Fibroblast of lung (primary cell): ENCODE results near the gene ARHGEF40.

Experiments
- CTCF ChIP-seq, 2 donors: IDR thresholded peaks in 1 of 2; conservative IDR thresholded peaks in 1 of 2; 1 replicate in 1 of 2; 2 replicates in 1 of 2; pipeline ENCODE4 v1.5.1; 2011 to 2012; ENCODE audit warnings: low read length in 2 of 2, control low read depth in 1 of 2, inconsistent platforms in 1 of 2, low read depth in 1 of 2, mild to moderate bottlenecking in 1 of 2
- EZH2 ChIP-seq: IDR thresholded peaks from 2 replicates; pipeline ENCODE4 v1.5.1; 2012; ENCODE audit warnings: low read length, control low read depth, mild to moderate bottlenecking; ENCODE audit errors: missing control alignments

DNA sequence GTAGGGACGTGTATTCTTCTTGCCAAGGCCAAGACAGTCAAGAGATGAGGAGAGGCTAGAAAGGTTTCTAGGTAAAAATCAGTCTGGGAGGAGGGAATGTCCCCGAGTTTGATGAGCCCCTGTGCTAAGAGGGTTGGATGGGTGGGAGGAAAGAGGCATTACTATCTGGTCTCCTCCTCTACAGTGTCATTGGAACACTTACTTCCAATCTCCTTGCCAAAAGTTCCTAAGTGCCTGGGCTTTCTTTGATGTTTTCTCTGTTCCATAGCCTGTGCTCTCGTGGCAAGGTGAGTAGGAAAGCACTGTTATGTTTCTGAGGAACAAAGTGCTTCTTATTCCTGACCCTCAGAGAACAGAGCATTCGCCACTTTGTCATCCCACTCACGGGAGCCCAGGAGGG is 35.4 kb upstream of the ARHGEF40 start, which contains the start of gene RNASE13:
- no peak for TF ChIP-seq CTCF (conservative IDR thresholded peaks at IDR 0.05 in 1 of 2, IDR thresholded peaks at IDR 0.05 in 1 of 2; ENCODE audit: low read depth in 1 of 2, low read length in 2 of 2)
- TF ChIP-seq EZH2, result no peak
